Activated B cell treated with CpG ODN at 0.5 μM for 24 hours (primary cell): Measurements from ENCODE around the gene FNBP1L. TPM values are rescaled to one million over a fixed set of nuclear protein-coding genes. Genes with fewer than 3 reads are reported as not detected.
"Not testable (repeated sequence)": the region's sequence is repeated elsewhere in the genome, so short reads cannot be mapped to it uniquely, and the experiment has no call there.

Experiments used
- ATAC-seq: fragments of 200-7000 bp; cut with Tn5 transposase; one replicate; pipeline ENCODE4 v1.10.0; 2021; ENCODE audit warnings: low read depth, mild to moderate bottlenecking, moderate library complexity
- CTCF ChIA-PET: fragments of 350-600 bp; sonication (Branson Sonifier 250); formaldehyde crosslinking; loops from one replicate; lab custom pipeline; 2021; ENCODE audit warnings: antibody characterized with exemption; lab: Charles Lee
- POLR2A ChIA-PET: fragments of 350-600 bp; sonication (Branson Sonifier 250); formaldehyde crosslinking; loops from one replicate; lab custom pipeline; 2021; ENCODE audit warnings: antibody characterized with exemption; lab: Charles Lee
- DNase-seq: peaks from one replicate; pipeline ENCODE4 v3.0.0; 2022
- H3K27ac Mint-ChIP-seq: one replicate; pipeline ENCODE4 v1.8.0; 2020; ENCODE audit warnings: mixed read lengths
- H3K27me3 Mint-ChIP-seq: one replicate; pipeline ENCODE4 v1.8.0; 2021; ENCODE audit warnings: mixed read lengths
- H3K36me3 Mint-ChIP-seq: one replicate; pipeline ENCODE4 v1.8.0; 2021; ENCODE audit warnings: low read depth, mixed read lengths
- H3K4me1 Mint-ChIP-seq: one replicate; pipeline ENCODE4 v1.8.0; 2021; ENCODE audit warnings: mixed read lengths
- H3K4me3 Mint-ChIP-seq: one replicate; pipeline ENCODE4 v1.8.0; 2020; ENCODE audit warnings: mild to moderate bottlenecking, mixed read lengths
- H3K9me3 Mint-ChIP-seq: one replicate; pipeline ENCODE4 v1.8.0; 2020; ENCODE audit warnings: mixed read lengths
- intact Hi-C: fragments of 100-400 bp; cut with micrococcal nuclease; formaldehyde crosslinking; loops from one replicate; pipeline ENCODE4 v1.15.1; 2024
- total RNA-seq: library from RNA; stranded (reverse); gene quantifications from 2 replicates; pipeline ENCODE4 v1.2.3, GENCODE V29; 2022
- TF ChIP-seq, protein P1 (sequence below): fragments of 200-600 bp; IDR thresholded peaks from one replicate; pipeline ENCODE4 v1.8.0; 2022; ENCODE audit warnings: antibody characterized with exemption, mild to moderate bottlenecking

The FNBP1L gene
- total RNA-seq, 1 donor from 2014 or later = 3.3 TPM

DNA sequence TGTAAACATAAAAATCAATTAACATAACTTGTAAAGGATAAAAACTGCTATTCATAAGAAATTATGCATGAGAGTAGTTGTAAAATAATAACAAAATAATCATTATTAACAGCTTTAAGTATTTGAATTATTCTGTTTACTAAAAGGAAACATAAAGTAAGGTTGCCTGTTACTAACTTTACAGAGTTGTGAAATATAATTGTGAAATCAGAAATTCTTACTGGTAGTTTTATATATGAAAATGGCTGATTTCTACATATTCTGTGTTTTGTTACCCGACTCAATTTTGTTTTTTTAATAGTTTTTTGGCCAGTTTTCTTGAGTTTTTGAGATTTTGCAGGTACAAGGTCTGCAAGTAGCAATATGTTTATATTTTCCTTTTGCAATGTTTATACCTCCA, 27.8 kb downstream of the FNBP1L start:
- CTCF ChIA-PET = no interaction called here
- no peaks in the 10 kb centered on the region for H3K27me3 Mint-ChIP-seq
- POLR2A ChIA-PET = no interaction called here
- no peak overlapping the region for H3K27ac Mint-ChIP-seq
- no peak overlapping the region for H3K4me3 Mint-ChIP-seq
- no peak for DNase-seq
- peaks cover 17% of the 10 kb centered on the region for H3K9me3 Mint-ChIP-seq
- intact Hi-C loops = no loop called here
- TF ChIP-seq, protein P1, sequence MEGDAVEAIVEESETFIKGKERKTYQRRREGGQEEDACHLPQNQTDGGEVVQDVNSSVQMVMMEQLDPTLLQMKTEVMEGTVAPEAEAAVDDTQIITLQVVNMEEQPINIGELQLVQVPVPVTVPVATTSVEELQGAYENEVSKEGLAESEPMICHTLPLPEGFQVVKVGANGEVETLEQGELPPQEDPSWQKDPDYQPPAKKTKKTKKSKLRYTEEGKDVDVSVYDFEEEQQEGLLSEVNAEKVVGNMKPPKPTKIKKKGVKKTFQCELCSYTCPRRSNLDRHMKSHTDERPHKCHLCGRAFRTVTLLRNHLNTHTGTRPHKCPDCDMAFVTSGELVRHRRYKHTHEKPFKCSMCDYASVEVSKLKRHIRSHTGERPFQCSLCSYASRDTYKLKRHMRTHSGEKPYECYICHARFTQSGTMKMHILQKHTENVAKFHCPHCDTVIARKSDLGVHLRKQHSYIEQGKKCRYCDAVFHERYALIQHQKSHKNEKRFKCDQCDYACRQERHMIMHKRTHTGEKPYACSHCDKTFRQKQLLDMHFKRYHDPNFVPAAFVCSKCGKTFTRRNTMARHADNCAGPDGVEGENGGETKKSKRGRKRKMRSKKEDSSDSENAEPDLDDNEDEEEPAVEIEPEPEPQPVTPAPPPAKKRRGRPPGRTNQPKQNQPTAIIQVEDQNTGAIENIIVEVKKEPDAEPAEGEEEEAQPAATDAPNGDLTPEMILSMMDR = no peak
- peaks cover 2% of the 10 kb centered on the region for H3K4me1 Mint-ChIP-seq
- ATAC-seq = no peak
- peaks cover 13% of the 10 kb centered on the region for H3K36me3 Mint-ChIP-seq

DNA sequence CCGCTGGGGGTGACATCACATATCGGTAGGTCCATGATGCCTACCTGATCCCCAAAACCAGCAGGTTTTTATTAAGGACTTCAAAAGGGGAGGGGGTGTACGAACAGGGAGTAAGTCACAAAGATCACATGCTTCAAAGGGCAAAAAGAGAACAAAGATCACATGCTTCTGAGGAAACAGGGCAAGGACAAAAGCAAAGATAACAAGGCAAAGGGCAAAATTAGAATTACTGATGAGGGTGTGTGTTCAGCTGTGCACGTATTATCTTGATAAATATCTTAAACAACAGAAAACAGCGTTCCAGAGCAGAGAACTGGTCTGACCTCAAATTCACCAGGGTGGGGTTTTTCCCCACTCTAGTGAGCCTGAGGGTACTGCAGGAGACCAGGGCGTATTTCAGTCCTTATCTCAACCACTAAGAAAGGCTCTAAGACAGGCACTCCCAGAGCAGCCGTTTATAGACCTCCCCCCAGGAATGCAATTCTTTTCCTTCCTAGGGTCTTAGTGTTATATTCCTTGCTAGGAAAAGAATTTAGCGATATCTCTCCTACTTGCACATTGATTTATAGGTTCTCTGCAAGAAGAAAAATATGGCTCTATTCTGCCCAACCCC, 31.3 kb downstream of the FNBP1L start:
- intact Hi-C loops, ATAC-seq, DNase-seq, H3K4me1 Mint-ChIP-seq, H3K27me3 Mint-ChIP-seq, H3K27ac Mint-ChIP-seq, POLR2A ChIA-PET, H3K4me3 Mint-ChIP-seq, CTCF ChIA-PET: not testable (repeated sequence)
- Mint-ChIP-seq H3K9me3 (peaks cover 17% of the 10 kb centered on the region), H3K36me3 (peaks cover 13% of the 10 kb centered on the region)

DNA sequence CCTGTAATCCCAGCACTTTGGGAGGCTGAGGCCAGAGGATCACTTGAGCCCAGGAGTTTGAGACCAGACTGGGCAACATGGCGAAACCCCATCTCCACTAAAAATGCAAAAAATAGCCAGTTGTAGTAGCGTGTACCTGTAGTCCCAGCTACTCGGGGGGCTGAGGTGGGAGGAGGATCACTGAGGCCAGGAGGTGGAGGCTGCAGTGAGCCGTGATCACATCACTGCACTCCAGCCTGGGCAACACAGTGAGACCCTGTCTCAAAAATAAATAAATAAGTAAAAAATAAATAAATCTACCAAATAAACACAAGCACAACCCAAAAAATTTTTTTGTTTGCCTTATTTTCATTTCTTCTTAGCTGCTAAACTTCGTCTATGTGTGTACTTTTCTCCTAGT, 34.0 kb downstream of the FNBP1L start:
- H3K27ac Mint-ChIP-seq, CTCF ChIA-PET, H3K4me1 Mint-ChIP-seq, intact Hi-C loops, ATAC-seq, POLR2A ChIA-PET, DNase-seq, H3K27me3 Mint-ChIP-seq, H3K4me3 Mint-ChIP-seq: not testable (repeated sequence)
- Mint-ChIP-seq H3K9me3 (peaks cover 17% of the 10 kb centered on the region), H3K36me3 (peaks cover 13% of the 10 kb centered on the region)

DNA sequence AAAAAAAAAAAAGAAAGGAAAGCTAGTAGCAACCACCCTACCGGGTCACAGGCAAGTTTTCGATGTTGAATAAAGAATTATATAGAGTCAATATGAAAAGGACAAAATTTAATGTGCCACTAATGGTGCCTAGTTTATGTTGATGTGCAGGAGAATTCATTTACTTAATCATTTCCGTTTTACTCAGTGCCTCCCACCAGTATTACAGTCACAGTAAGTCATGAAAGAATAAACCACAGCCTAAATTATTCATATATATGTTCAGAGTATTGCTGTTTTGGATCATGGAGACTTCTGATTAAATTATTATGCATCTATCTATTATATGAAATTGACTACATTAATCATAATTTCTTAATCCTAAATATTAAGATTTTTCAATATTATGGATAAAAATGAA, 35.3 kb downstream of the FNBP1L start:
- Mint-ChIP-seq H3K4me1 (peaks cover 3% of the 10 kb centered on the region), H3K4me3 (no peak overlapping the region), H3K9me3 (peaks cover 15% of the 10 kb centered on the region), H3K36me3 (peaks cover 12% of the 10 kb centered on the region), H3K27me3 (no peaks in the 10 kb centered on the region), H3K27ac (no peak overlapping the region)
- TF ChIP-seq, protein P1 = no peak
- ATAC-seq (no peak), DNase-seq (no peak)
- intact Hi-C loops = no loop called here
- ChIA-PET CTCF (no interaction called here), POLR2A (no interaction called here)

DNA sequence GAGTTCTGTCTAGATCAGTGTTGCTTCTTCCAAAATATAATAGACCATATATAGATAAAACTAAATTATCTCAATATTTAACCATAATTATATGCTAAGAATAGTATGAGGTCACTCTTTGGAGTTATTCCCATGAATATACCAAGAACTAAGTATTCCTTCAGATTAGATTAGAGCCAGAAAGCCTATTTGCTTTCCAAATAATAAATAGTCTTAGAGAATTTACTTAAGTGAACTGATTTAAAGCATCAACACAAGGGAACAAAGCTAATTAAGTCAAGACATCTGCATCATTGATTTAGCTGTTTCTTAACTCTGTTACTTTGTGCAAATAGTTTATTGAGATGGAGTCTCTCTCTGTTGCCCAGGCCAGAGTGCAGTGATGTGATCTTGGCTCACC, 35.7 kb downstream of the FNBP1L start:
- Mint-ChIP-seq H3K27me3 (no peaks in the 10 kb centered on the region), H3K4me3 (no peak overlapping the region), H3K36me3 (peaks cover 8% of the 10 kb centered on the region), H3K4me1 (peaks cover 3% of the 10 kb centered on the region), H3K27ac (no peak overlapping the region), H3K9me3 (peaks cover 11% of the 10 kb centered on the region)
- TF ChIP-seq, protein P1 = no peak
- ChIA-PET POLR2A (no interaction called here), CTCF (no interaction called here)
- DNase-seq = no peak
- intact Hi-C loops = no loop called here
- ATAC-seq = no peak

DNA sequence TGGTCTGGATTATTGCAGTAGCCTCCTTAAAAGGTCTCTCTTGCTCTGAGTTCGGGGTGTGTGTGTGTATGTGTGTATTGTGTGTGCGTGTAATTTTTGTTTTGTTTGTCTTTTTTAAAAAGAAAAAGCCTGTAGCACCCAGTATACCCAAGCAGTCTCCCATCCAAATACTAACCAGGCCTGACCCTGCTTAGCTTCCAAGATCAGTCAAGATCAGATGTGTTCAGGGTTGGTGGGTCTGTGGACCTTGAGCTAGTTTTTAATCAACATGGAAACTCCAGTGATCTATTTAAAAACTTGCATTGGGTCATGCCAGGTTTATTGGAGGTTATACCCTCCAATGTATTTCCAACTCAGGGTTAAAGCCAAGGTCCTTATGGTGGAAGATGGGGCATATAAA, 40.3 kb downstream of the FNBP1L start:
- Mint-ChIP-seq H3K27ac (no peak overlapping the region), H3K27me3 (no peaks in the 10 kb centered on the region), H3K4me3 (no peak overlapping the region), H3K9me3 (no peaks in the 10 kb centered on the region), H3K4me1 (peaks cover 8% of the 10 kb centered on the region), H3K36me3 (no peaks in the 10 kb centered on the region)
- TF ChIP-seq, protein P1 = no peak
- no peak for DNase-seq
- ChIA-PET POLR2A (no interaction called here), CTCF (no interaction called here)
- ATAC-seq = no peak
- intact Hi-C loops = no loop called here
